H9 (cell line): ENCODE measurements around the gene CSNK2B. TPM values are rescaled to one million over a fixed set of nuclear protein-coding genes. Genes with fewer than 3 reads are reported as not detected.
A peak's percentile ranks its signal among the peaks of the same experiment; 100 is the strongest.

ENCODE experiments used
- DNase-seq: peaks from one replicate; pipeline ENCODE4 v3.0.0-alpha.2; 2017
- H2AFZ ChIP-seq: one replicate; pipeline ENCODE4 v1.6.1; 2013; ENCODE audit warnings: mild to moderate bottlenecking, low read length, control low read depth, moderate library complexity
- H2AK5ac ChIP-seq: 2 replicates; pipeline ENCODE4 v1.6.1; 2013; ENCODE audit warnings: low read length, control low read depth, mixed read lengths; ENCODE audit not compliant: insufficient read length
- H2BK120ac ChIP-seq: one replicate; pipeline ENCODE4 v1.6.1; 2013; ENCODE audit warnings: low read depth, mild to moderate bottlenecking, low read length, control low read depth, inconsistent platforms; ENCODE audit not compliant: poor library complexity, severe bottlenecking
- H2BK12ac ChIP-seq: 2 replicates; pipeline ENCODE4 v1.6.1; 2013; ENCODE audit warnings: low read length, control low read depth, mixed read lengths, low read depth; ENCODE audit not compliant: insufficient read length
- H2BK15ac ChIP-seq: 2 replicates; pipeline ENCODE4 v1.6.1; 2013; ENCODE audit warnings: low read depth, low read length, control low read depth
- H2BK20ac ChIP-seq: one replicate; pipeline ENCODE4 v1.6.1; 2013; ENCODE audit warnings: low read depth, mild to moderate bottlenecking, low read length, control low read depth, inconsistent platforms; ENCODE audit not compliant: poor library complexity, severe bottlenecking
- H2BK5ac ChIP-seq: 2 replicates; pipeline ENCODE4 v1.6.1; 2013; ENCODE audit warnings: low read length, control low read depth, mixed read lengths; ENCODE audit not compliant: insufficient read length
- H3K14ac ChIP-seq: 2 replicates; pipeline ENCODE4 v1.6.1; 2013; ENCODE audit warnings: low read length, control low read depth; ENCODE audit not compliant: insufficient read depth
- H3K18ac ChIP-seq: 2 replicates; pipeline ENCODE4 v1.6.1; 2013; ENCODE audit warnings: low read depth, mild to moderate bottlenecking, mixed read lengths, low read length, control low read depth; ENCODE audit not compliant: insufficient read length
- H3K23ac ChIP-seq: 2 replicates; pipeline ENCODE4 v1.6.1; 2013; ENCODE audit warnings: low read length, control low read depth, mixed read lengths, low read depth; ENCODE audit not compliant: insufficient read length
- H3K23me2 ChIP-seq: 2 replicates; pipeline ENCODE4 v1.6.1; 2013; ENCODE audit warnings: low read depth, mild to moderate bottlenecking, mixed read lengths, low read length, control low read depth; ENCODE audit not compliant: insufficient read length, poor library complexity, severe bottlenecking
- H3K27ac ChIP-seq: 2 replicates; pipeline ENCODE4 v1.5.1; 2013; ENCODE audit warnings: low read length, control low read depth, mixed read lengths, low read depth; ENCODE audit not compliant: insufficient read length
- H3K27me3 ChIP-seq: 2 replicates; pipeline ENCODE4 v1.6.1; 2013; ENCODE audit warnings: low read length, control low read depth, inconsistent platforms; ENCODE audit not compliant: insufficient read depth
- H3K4ac ChIP-seq: 2 replicates; pipeline ENCODE4 v1.6.1; 2013; ENCODE audit warnings: low read depth, mild to moderate bottlenecking, control low read depth, inconsistent platforms, low read length, moderate library complexity
- H3K4me1 ChIP-seq: 2 replicates; pipeline ENCODE4 v1.6.1; 2013; ENCODE audit warnings: low read length, control low read depth, inconsistent platforms; ENCODE audit not compliant: insufficient read depth
- H3K4me2 ChIP-seq: 2 replicates; pipeline ENCODE4 v1.6.1; 2013; ENCODE audit warnings: low read length, control low read depth, mixed read lengths; ENCODE audit not compliant: insufficient read length, insufficient read depth
- H3K56ac ChIP-seq: 2 replicates; pipeline ENCODE4 v1.6.1; 2013; ENCODE audit warnings: low read depth, mild to moderate bottlenecking, mixed read lengths, low read length, control low read depth; ENCODE audit not compliant: insufficient read length
- H3K79me1 ChIP-seq: 2 replicates; pipeline ENCODE4 v1.6.1; 2013; ENCODE audit warnings: low read depth, mild to moderate bottlenecking, moderate library complexity, low read length, control low read depth, inconsistent platforms; ENCODE audit not compliant: insufficient read depth, poor library complexity, severe bottlenecking
- H3K79me2 ChIP-seq: 2 replicates; pipeline ENCODE4 v1.6.1; 2013; ENCODE audit warnings: low read length, control low read depth, inconsistent platforms; ENCODE audit not compliant: insufficient read depth
- H3K9ac ChIP-seq: 2 replicates; pipeline ENCODE4 v1.6.1; 2013; ENCODE audit warnings: low read length, control low read depth, mixed read lengths; ENCODE audit not compliant: insufficient read length; ENCODE audit errors: extremely low read depth
- H3K9me3 ChIP-seq: one replicate; pipeline ENCODE4 v1.6.1; 2013; ENCODE audit warnings: low read depth, low read length, inconsistent platforms; ENCODE audit not compliant: control insufficient read depth
- H3T11ph ChIP-seq: one replicate; pipeline ENCODE4 v1.6.1; 2013; ENCODE audit warnings: mild to moderate bottlenecking, low read length, control low read depth, inconsistent platforms
- H4K20me1 ChIP-seq: one replicate; pipeline ENCODE4 v1.6.1; 2013; ENCODE audit not compliant: control insufficient read depth, insufficient read length, insufficient read depth
- H4K5ac ChIP-seq: 2 replicates; pipeline ENCODE4 v1.6.1; 2013; ENCODE audit warnings: low read depth, mild to moderate bottlenecking, mixed read lengths, low read length, control low read depth; ENCODE audit not compliant: insufficient read length
- H4K8ac ChIP-seq: replicated peaks from 2 replicates; pipeline ENCODE4 v1.6.1; 2013; ENCODE audit warnings: low read length, control low read depth, mixed read lengths, low read depth; ENCODE audit not compliant: insufficient read length
- H4K91ac ChIP-seq: 2 replicates; pipeline ENCODE4 v1.6.1; 2013; ENCODE audit warnings: low read depth, mild to moderate bottlenecking, moderate library complexity, mixed read lengths, low read length, control low read depth; ENCODE audit not compliant: insufficient read length
- H3K27ac Mint-ChIP-seq, 3 experiments: 2 replicates in 2 of 3; 3 replicates in 1 of 3; pipeline ENCODE4 v1.8.0; 2020 to 2021; ENCODE audit warnings: mixed read lengths in 3 of 3, mild to moderate bottlenecking in 1 of 3, moderate library complexity in 1 of 3
- H3K27me3 Mint-ChIP-seq: 2 replicates; pipeline ENCODE4 v1.8.0; 2021; ENCODE audit warnings: low read depth, mild to moderate bottlenecking, moderate library complexity, mixed read lengths
- H3K36me3 Mint-ChIP-seq, 3 experiments: 2 replicates in 2 of 3; 3 replicates in 1 of 3; pipeline ENCODE4 v1.8.0; 2020 to 2021; ENCODE audit warnings: low read depth in 3 of 3, mixed read lengths in 3 of 3; ENCODE audit not compliant: insufficient read depth in 1 of 3
- H3K4me1 Mint-ChIP-seq, 2 experiments: 2 replicates each; pipeline ENCODE4 v1.8.0; 2020; ENCODE audit warnings: mixed read lengths in 2 of 2
- H3K4me3 Mint-ChIP-seq, 2 experiments: 2 replicates in 1 of 2; 3 replicates in 1 of 2; pipeline ENCODE4 v1.8.0; 2020 to 2021; ENCODE audit warnings: mild to moderate bottlenecking in 2 of 2, mixed read lengths in 2 of 2, moderate library complexity in 1 of 2
- H3K9me3 Mint-ChIP-seq, 2 experiments: 2 replicates in 1 of 2; 3 replicates in 1 of 2; pipeline ENCODE4 v1.8.0; 2020; ENCODE audit warnings: mild to moderate bottlenecking in 2 of 2, mixed read lengths in 2 of 2, moderate library complexity in 1 of 2
- WGBS: extraction: QIAGEN DNeasy Blood & Tissue Kit; methylation state at CpG from one replicate; pipeline ENCODE4 v1.1.7; 2013; ENCODE audit warnings: missing lambda C conversion rate, low lambda C conversion rate, mixed read lengths; ENCODE audit not compliant: insufficient read length; ENCODE audit errors: extremely low coverage; 5-methylcytosine and 5-hydroxymethylcytosine counted together
- total RNA-seq: library from RNA; stranded (reverse); gene quantifications from 2 replicates; pipeline ENCODE4 v1.2.1, GENCODE V29; 2021
- TF ChIP-seq, protein P1 (sequence below): fragments of 200-600 bp; sonication (generic); conservative IDR thresholded peaks from 3 replicates; pipeline ENCODE4 v1.8.0; 2021; ENCODE audit warnings: antibody characterized with exemption, mild to moderate bottlenecking

The CSNK2B gene
- total RNA-seq, 1 experiment from 2014 or later, result 187 TPM

DNA sequence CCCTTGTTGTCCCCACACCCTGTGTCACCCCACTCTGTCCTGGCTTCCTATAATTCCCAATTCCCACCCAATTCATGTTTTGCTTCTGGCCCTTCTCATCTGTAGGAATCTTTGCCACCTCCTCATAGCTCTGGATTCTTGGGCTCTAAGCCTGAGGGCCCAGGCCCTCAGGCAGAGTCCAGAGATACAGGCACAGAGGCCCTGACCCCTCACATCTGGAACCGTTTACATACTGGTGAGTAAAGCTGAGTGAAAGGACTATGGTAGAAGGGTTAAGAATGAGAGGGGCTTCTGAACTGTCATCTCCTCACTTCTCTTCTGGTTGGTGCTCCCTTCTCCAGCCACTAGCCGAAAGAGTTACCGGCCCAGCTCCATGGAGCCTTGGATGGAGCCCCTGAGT lies 31.7 kb upstream of the CSNK2B start:
- no peaks in the 10 kb centered on the region for H3K9me3 Mint-ChIP-seq
- no peak overlapping the region for H3K4me3 Mint-ChIP-seq

More for the DNA sequence above, 31.7 kb upstream of the CSNK2B start:
- Histone ChIP-seq H3K4me1 (no peaks in the 10 kb centered on the region), H4K5ac (no peak overlapping the region), H2BK12ac (no peak overlapping the region), H2BK120ac (no peak overlapping the region), H4K8ac (no peak overlapping the region), H3K4ac (no peak overlapping the region), H3K4me2 (no peak overlapping the region), H2AFZ (no peak overlapping the region), H3K27ac (no peak overlapping the region), H3K18ac (no peak overlapping the region), H3K9ac (no peak overlapping the region), H2BK15ac (no peak overlapping the region), H2AK5ac (no peak overlapping the region), H3K9me3 (no peaks in the 10 kb centered on the region), H3T11ph (no peak overlapping the region), H4K20me1 (peaks cover 2% of the 10 kb centered on the region), H3K23me2 (no peaks in the 10 kb centered on the region), H2BK20ac (no peak overlapping the region), H4K91ac (no peak overlapping the region), H2BK5ac (no peak overlapping the region), H3K27me3 (no peaks in the 10 kb centered on the region), H3K79me1 (no peaks in the 10 kb centered on the region), H3K56ac (no peak overlapping the region), H3K79me2 (no peaks in the 10 kb centered on the region), H3K23ac (no peak overlapping the region), H3K14ac (no peak overlapping the region)
- TF ChIP-seq, protein P1, sequence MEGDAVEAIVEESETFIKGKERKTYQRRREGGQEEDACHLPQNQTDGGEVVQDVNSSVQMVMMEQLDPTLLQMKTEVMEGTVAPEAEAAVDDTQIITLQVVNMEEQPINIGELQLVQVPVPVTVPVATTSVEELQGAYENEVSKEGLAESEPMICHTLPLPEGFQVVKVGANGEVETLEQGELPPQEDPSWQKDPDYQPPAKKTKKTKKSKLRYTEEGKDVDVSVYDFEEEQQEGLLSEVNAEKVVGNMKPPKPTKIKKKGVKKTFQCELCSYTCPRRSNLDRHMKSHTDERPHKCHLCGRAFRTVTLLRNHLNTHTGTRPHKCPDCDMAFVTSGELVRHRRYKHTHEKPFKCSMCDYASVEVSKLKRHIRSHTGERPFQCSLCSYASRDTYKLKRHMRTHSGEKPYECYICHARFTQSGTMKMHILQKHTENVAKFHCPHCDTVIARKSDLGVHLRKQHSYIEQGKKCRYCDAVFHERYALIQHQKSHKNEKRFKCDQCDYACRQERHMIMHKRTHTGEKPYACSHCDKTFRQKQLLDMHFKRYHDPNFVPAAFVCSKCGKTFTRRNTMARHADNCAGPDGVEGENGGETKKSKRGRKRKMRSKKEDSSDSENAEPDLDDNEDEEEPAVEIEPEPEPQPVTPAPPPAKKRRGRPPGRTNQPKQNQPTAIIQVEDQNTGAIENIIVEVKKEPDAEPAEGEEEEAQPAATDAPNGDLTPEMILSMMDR, result no peak
- Mint-ChIP-seq H3K4me1 (0 out of 4 replicates have a peak, but pooled peaks cover 0 to 3% of the 10 kb centered on the region in 2 experiments), H3K27ac (peak overlapping the region in 2 of 3 experiments; percentile 72 to 90; a peak in 4 of 7 replicates), H3K36me3 (peaks cover 70 to 98% (median 93%) of the 10 kb centered on the region in 3 experiments), H3K27me3 (no peaks in the 10 kb centered on the region)
- WGBS, result no CpG with 5 or more reads among the region's 3 CpGs
- no peak for DNase-seq
